Measurements from ENCODE around the gene HOXA3. TPM values are rescaled to one million over a fixed set of nuclear protein-coding genes. Genes with fewer than 3 reads are reported as not detected.

Gene HOXA3
- total RNA-seq, 1 experiment from 2014 or later, result 22.6 TPM

DNA sequence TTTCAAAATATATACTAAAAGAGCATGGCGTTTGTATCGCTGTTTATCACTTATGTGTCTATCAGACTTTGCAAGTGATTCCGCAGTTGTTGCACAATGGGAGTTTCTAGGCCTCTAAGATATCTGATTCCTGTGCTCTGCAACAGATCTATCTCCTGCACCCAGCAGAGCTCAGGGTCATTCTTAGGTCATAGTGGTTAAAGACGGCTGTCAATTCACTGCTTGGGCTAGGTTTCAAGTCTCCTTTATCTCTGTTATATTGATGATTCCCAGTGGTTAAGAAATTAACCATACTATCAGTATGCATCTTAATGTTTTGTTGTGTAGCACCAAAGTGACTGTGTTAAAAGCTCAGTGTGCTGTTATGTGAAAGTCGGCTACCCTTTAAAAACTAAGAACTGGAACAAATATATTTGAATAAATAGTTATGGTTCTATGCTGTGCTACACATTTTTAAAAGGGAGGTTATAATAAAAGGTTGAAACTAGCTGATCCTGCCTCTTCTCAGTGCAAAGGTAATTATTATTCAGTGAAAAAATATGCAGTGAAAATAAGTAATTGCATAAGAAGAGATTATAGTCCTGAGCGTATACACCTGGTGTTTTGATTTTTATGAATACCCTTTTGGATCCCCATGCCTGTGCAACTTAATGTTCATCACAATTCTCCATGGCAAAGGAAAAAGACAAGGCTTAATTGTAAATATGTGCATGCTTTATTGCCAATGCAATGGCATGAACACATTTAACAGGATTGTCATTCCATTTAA lies 80.6 kb downstream of the HOXA3 start:
- Mint-ChIP-seq H3K27me3 (ENCODE audit: insufficient read depth, unreplicated experiment) (no peaks in the 10 kb centered on the region), H3K9me3 (ENCODE audit: unreplicated experiment) (no peaks in the 10 kb centered on the region), H3K27ac (ENCODE audit: unreplicated experiment) (no peak overlapping the region), H3K4me3 (ENCODE audit: unreplicated experiment) (no peak overlapping the region), H3K36me3 (ENCODE audit: insufficient read depth, unreplicated experiment) (no peaks in the 10 kb centered on the region), H3K4me1 (ENCODE audit: low read depth, unreplicated experiment) (no peaks in the 10 kb centered on the region)
- H3K4me3 ChIP-seq (ENCODE audit: low read depth, low read length), result no peak overlapping the region
- ChIA-PET POLR2A (no interaction called here), CTCF (no interaction called here)
- H3K27me3 ChIP-seq (replicated peaks; ENCODE audit: control insufficient read depth, insufficient read depth, low read length), result no peaks in the 10 kb centered on the region
- H3K36me3 ChIP-seq (ENCODE audit: control insufficient read depth, insufficient read depth, low read length), result no peaks in the 10 kb centered on the region
- DNase-seq, result no peak
- TF ChIP-seq, protein P1, sequence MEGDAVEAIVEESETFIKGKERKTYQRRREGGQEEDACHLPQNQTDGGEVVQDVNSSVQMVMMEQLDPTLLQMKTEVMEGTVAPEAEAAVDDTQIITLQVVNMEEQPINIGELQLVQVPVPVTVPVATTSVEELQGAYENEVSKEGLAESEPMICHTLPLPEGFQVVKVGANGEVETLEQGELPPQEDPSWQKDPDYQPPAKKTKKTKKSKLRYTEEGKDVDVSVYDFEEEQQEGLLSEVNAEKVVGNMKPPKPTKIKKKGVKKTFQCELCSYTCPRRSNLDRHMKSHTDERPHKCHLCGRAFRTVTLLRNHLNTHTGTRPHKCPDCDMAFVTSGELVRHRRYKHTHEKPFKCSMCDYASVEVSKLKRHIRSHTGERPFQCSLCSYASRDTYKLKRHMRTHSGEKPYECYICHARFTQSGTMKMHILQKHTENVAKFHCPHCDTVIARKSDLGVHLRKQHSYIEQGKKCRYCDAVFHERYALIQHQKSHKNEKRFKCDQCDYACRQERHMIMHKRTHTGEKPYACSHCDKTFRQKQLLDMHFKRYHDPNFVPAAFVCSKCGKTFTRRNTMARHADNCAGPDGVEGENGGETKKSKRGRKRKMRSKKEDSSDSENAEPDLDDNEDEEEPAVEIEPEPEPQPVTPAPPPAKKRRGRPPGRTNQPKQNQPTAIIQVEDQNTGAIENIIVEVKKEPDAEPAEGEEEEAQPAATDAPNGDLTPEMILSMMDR (IDR thresholded peaks at IDR 0.05; ENCODE audit: insufficient read depth in 1 of 2, low read depth in 1 of 2, low read length in 1 of 2, severe bottlenecking in 1 of 2, unreplicated experiment in 1 of 2), result no peak
- no TSS peak for BruUV-seq (replicated peaks)
- no peaks in the 10 kb centered on the region for H3K9me3 ChIP-seq
- H3K4me1 ChIP-seq, result no peaks in the 10 kb centered on the region
- intact Hi-C loops (cut with micrococcal nuclease; ENCODE audit: unreplicated experiment), result no loop called here

DNA sequence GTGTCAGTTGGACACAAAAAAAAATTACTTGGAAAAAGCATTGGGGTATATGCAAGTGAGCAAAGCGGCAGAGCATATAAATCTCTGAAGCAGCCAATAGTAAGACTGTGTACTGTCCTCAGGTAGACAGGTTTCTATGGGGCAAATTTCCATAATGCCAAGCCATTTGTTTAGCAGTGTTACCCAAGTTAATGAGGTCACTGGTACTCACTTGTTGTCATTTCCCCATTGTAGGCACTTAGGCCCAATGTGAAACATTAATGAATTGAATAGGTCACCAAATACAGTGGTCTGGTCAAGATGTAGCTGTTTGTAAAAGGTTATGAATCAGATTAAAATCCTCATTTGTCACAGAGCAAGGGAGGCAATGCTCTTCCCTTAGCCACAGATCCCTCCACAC lies 84.1 kb downstream of the HOXA3 start:
- H3K4me3 ChIP-seq (ENCODE audit: low read depth, low read length), result no peak overlapping the region
- H3K27ac Mint-ChIP-seq (ENCODE audit: unreplicated experiment), result no peak overlapping the region
- no peaks in the 10 kb centered on the region for H3K27me3 Mint-ChIP-seq (ENCODE audit: insufficient read depth, unreplicated experiment)
- no peak for DNase-seq
- POLR2A ChIA-PET, result no interaction called here
- 0 out of 2 replicates have a peak, but pooled peaks cover 3% of the 10 kb centered on the region for H3K4me1 ChIP-seq
- CTCF ChIA-PET, result no interaction called here
- TF ChIP-seq, protein P1 (IDR thresholded peaks at IDR 0.05; ENCODE audit: insufficient read depth in 1 of 2, low read depth in 1 of 2, low read length in 1 of 2, severe bottlenecking in 1 of 2, unreplicated experiment in 1 of 2), result no peak
- no peaks in the 10 kb centered on the region for H3K9me3 Mint-ChIP-seq (ENCODE audit: unreplicated experiment)
- H3K36me3 Mint-ChIP-seq (ENCODE audit: insufficient read depth, unreplicated experiment), result no peaks in the 10 kb centered on the region
- no peaks in the 10 kb centered on the region for H3K9me3 ChIP-seq
- H3K4me3 Mint-ChIP-seq (ENCODE audit: unreplicated experiment), result no peak overlapping the region
- H3K36me3 ChIP-seq (ENCODE audit: control insufficient read depth, insufficient read depth, low read length), result no peaks in the 10 kb centered on the region
- no TSS peak for BruUV-seq (replicated peaks)
- H3K27me3 ChIP-seq (replicated peaks; ENCODE audit: control insufficient read depth, insufficient read depth, low read length), result no peaks in the 10 kb centered on the region
- intact Hi-C loops (cut with micrococcal nuclease; ENCODE audit: unreplicated experiment), result no loop called here
- H3K4me1 Mint-ChIP-seq (ENCODE audit: low read depth, unreplicated experiment), result no peaks in the 10 kb centered on the region

DNA sequence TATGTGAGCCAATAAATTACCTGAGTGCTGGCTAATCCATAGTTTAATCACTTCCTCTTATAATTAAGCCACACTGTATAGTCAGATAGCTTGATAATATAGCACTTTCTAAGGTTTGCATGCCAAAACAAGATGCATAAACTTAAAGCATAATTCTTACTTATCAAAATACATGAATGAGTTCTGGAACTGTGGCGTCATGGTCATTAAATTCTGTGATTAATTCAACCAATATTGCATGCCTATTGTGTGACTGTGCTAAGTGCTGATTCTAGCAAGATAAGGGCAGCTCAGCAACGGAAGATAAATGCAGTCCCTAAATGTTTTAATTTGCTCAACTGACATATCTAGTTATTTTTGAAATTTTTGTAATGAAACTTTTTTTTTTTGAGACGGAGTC lies 86.2 kb downstream of the HOXA3 start:
- ChIA-PET POLR2A (no interaction called here), CTCF (no interaction called here)
- Mint-ChIP-seq H3K27ac (ENCODE audit: unreplicated experiment) (no peak overlapping the region), H3K27me3 (ENCODE audit: insufficient read depth, unreplicated experiment) (no peaks in the 10 kb centered on the region), H3K9me3 (ENCODE audit: unreplicated experiment) (no peaks in the 10 kb centered on the region), H3K36me3 (ENCODE audit: insufficient read depth, unreplicated experiment) (no peaks in the 10 kb centered on the region), H3K4me1 (ENCODE audit: low read depth, unreplicated experiment) (no peaks in the 10 kb centered on the region), H3K4me3 (ENCODE audit: unreplicated experiment) (no peak overlapping the region)
- H3K4me3 ChIP-seq (ENCODE audit: low read depth, low read length), result no peak overlapping the region
- BruUV-seq (replicated peaks), result no TSS peak
- DNase-seq, result no peak
- TF ChIP-seq, protein P1 (IDR thresholded peaks at IDR 0.05; ENCODE audit: insufficient read depth in 1 of 2, low read depth in 1 of 2, low read length in 1 of 2, severe bottlenecking in 1 of 2, unreplicated experiment in 1 of 2), result no peak
- intact Hi-C loops (cut with micrococcal nuclease; ENCODE audit: unreplicated experiment), result no loop called here
- H3K4me1 ChIP-seq, result 0 out of 2 replicates have a peak, but pooled peaks cover 3% of the 10 kb centered on the region
- no peaks in the 10 kb centered on the region for H3K27me3 ChIP-seq (replicated peaks; ENCODE audit: control insufficient read depth, insufficient read depth, low read length)
- no peaks in the 10 kb centered on the region for H3K9me3 ChIP-seq
- H3K36me3 ChIP-seq (ENCODE audit: control insufficient read depth, insufficient read depth, low read length), result no peaks in the 10 kb centered on the region
